GM18505 (cell line): ENCODE data around the gene STX1A.
"Not testable (repeated sequence)": the region's sequence is repeated elsewhere in the genome, so short reads cannot be mapped to it uniquely, and the experiment has no call there.

Experiments used
- ATAC-seq: cut with Tn5 transposase; IDR thresholded peaks from one replicate; pipeline ENCODE4 v1.9.1; 2021; ENCODE audit not compliant: unreplicated experiment
- POLR2A ChIP-seq: IDR thresholded peaks from 4 replicates; pipeline ENCODE4 v1.6.1; 2011; ENCODE audit warnings: borderline replicate concordance; ENCODE audit not compliant: insufficient read depth, insufficient read length; ENCODE audit errors: extremely low read depth

Gene STX1A

GRCh38 chr7:73671857-73672445 is 47.5 kb downstream of the STX1A start:
- no peak for ATAC-seq
- no peak for TF ChIP-seq POLR2A

DNA sequence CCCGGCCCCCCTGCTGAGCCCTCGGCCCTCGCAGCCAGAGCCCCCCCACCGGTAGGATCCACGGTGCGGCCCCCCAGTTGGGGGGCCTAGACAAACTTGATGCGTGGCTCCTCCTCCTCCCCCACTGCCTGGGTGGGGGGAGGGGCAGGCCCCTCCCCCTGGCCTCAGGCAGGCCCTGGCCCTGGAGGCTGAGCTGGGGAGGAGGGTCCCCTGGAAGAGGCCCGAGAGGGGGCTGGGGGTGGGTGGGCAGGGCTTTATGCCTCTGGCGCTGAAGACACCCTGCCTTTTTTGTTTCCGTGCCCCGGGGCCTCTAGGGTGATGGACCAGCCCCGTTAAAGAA is 48.2 kb downstream of the STX1A start:
- no peak for ATAC-seq

DNA sequence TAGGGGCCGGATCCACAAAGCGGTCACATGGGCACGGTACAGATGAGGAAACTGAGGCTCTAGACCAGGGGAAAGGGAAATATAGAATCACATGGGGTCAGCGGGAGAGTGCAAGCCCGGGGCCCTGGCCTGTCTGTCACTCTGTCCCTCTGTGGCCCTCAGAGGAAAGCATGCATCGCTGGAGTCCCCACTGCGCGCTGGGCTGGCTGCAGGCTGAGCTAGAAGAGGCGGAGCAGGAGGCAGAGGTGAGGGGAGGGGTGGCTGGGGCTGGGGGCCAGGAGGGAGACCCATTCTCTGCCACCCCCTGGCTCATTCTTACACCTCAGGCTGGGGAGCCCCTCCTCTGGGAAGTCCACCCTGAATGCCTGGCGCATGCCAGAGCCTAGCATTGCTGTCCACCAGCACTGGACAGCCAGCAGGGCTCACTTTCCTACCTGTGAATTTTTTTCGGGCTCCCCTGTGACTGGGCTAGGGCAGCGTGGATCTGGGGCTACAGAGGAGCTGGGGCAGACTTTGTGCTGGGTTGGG is 49.5 kb downstream of the STX1A start:
- ATAC-seq, result no peak
- TF ChIP-seq POLR2A, result no peak

More for the DNA sequence above, 48.2 kb downstream of the STX1A start:
- TF ChIP-seq POLR2A, result no peak

DNA sequence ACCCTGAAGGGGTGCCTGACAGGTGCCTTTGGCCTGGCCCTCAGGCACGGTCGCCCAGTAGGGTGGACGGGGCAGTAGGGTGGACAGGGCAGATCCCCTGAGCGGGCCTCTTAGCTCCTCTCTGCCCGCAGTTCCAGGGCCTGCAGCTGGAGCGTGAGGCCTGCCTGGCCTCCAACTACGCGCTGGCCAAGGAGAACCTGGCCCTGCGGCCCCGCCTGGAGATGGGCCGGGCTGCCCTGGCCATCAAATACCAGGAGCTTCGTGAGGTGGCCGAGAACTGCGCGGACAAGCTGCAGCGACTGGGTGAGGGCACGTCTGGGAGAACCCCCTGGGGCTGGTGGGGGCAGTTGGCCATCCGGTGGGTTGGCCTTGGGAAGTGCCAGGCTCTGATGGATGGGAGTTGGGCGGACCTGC is 50.2 kb downstream of the STX1A start:
- no peak for ATAC-seq
- no peak for TF ChIP-seq POLR2A

GRCh38 chr7:73668886-73669230 is 50.6 kb downstream of the STX1A start:
- ATAC-seq, result no peak
- TF ChIP-seq POLR2A, result no peak

GRCh38 chr7:73668103-73668885 is 51.2 kb downstream of the STX1A start:
- ATAC-seq, result no peak
- TF ChIP-seq POLR2A, result no peak

GRCh38 chr7:73667344-73668102 is 51.9 kb downstream of the STX1A start, which contains the start of gene VPS37D:
TSS of gene VPS37D (plus strand) at chr7:73667831. CDS start at chr7:73667959, 128 bp downstream.
- TF ChIP-seq POLR2A, result no peak
- ATAC-seq, result peak; percentile 95

- no peak for TF ChIP-seq POLR2A
- ATAC-seq, result no peak
Measured at GRCh38 chr7:73663033-73663432, 56.4 kb downstream of the STX1A start.

DNA sequence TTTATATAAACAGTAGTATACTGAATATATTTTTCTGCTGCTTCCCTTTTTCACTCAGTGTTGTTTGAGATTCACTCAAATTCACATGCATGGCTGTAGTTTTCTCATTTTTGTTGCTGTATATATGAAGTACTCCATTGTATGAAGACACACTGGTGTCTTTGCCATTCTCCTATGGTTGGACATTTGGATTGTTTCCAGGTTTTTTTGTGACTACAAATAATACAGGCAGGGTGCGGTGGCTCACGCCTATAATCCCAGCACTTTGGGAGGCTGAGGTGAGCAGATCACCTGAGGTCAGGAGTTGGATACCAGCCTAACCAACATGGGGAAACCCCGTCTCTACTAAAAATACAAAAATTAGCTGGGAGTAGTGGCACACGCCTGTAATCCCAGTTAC is 58.9 kb downstream of the STX1A start:
- not testable (repeated sequence) for ATAC-seq

DNA sequence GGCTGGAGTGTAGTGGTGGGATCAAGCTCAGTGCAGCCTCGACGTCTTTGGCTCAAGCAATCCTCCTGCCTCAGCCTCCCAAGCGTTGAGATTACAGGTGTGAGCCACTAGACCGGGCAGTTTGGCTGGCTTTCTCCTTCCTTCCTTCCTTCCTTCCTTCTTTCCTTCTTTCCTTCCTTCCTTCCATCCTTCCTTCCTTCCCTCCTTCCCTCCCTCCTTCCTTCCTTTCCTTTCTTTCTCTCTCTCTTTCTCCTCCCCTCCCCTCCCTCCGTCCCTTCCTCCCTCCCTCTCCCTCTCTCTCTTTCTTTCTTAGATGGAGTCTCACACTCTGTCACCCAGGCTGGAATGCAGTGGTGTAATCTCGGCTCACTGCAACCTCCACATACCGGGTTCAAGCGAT is 59.5 kb downstream of the STX1A start:
- TF ChIP-seq POLR2A, result no peak

DNA sequence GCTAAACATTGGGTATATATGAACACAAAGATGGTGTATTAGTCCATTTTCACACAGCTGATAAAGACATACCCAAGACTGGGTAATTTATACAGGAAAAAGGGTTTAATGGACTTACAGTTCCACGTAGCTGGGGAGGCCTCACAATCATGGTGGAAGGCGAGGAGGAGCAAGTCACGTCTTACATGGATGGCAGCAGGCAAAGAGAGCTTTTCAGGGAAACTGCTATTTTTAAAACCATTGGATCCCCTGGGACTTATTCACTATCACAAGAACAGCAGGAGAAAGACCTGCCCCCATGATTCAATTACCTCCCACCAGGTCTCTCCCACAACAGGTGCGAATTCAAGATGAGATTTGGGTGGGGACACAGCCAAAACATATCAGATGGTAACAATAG is 64.2 kb downstream of the STX1A start:
- not testable (repeated sequence) for ATAC-seq

More for the DNA sequence above, 59.5 kb downstream of the STX1A start:
- ATAC-seq, result no peak

- ATAC-seq, result no peak
- no peak for TF ChIP-seq POLR2A
Measured at GRCh38 chr7:73652541-73652949, 66.9 kb downstream of the STX1A start.

DNA sequence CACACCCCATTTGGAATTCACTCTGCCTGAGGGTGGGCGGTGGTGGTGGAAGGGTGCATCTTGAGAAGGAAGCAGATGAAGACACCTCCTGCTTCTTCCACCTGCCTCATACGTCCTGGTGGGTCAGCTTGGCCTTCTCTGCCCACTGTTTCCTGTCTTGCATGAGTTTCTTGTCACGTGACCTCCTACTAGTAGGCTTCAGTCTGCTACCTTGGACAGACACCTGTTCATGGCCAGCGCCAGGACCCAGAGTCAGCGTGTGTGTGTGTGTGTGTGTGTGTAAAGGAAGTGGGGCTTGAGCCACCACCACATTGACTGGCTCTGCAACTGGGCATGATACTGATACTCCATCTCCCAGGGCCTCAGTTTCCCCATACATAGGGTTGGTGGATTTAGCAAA is 68.9 kb downstream of the STX1A start:
- no peak for ATAC-seq
- TF ChIP-seq POLR2A, result no peak

DNA sequence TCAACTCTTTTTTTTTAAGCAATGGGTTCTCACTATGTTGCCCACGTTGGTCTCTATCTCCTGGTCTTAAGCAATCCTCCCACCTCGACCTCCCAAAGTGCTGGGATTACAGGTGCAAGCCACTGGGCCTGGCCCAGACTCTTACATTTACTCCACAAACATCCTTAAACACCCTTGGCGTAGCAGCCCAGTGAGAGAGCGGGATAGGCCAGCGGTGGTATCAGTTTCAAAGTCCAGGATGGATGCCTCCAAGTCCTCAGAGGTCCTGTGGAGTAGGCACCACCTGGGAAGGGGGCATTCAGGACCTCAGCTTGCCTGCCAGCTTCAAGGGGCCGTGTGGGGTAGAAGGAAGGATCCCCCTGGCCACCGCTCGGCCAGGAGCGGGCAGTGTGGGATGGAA is 69.9 kb downstream of the STX1A start:
- ATAC-seq, result no peak
- TF ChIP-seq POLR2A, result no peak
